Measurements from ENCODE around the gene TOLLIP.

Gene TOLLIP

GRCh38 chr11:1229471-1230120, 79.8 kb downstream of the TOLLIP start:
- DNase-seq (ENCODE audit: low read depth) = no peak
- no peak overlapping the region for H3K4me3 ChIP-seq (ENCODE audit: low read depth, low read length)
- no peak for TF ChIP-seq CTCF (IDR thresholded peaks at IDR 0.05; ENCODE audit: insufficient read depth, low read depth, low read length, missing control alignments)

DNA sequence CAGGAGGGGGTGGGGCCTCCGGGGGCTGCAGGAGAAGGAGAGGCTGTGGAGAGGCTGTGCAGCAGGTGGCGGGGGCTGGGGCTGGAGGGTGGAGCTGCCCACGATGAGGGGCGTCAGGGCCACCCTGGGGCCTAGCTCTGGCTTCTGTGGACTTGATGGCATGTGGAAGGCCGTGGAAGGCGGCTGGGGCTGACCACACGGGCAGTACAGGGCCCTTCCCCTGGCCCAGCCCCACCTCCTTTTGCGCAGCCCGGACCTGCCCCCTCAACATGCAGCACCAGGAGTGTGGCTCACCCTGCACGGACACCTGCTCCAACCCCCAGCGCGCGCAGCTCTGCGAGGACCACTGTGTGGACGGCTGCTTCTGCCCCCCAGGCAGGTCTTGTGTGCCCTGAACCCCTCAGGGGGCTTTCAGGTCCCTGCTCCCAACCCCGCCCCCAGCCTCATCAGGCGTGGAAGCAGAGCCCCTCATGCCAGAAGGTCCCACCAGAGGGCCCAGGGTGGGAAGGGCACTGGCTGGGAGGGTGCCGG, 80.4 kb downstream of the TOLLIP start:
- DNase-seq (ENCODE audit: low read depth) = no peak
- no peak overlapping the region for H3K4me3 ChIP-seq (ENCODE audit: low read depth, low read length)

DNA sequence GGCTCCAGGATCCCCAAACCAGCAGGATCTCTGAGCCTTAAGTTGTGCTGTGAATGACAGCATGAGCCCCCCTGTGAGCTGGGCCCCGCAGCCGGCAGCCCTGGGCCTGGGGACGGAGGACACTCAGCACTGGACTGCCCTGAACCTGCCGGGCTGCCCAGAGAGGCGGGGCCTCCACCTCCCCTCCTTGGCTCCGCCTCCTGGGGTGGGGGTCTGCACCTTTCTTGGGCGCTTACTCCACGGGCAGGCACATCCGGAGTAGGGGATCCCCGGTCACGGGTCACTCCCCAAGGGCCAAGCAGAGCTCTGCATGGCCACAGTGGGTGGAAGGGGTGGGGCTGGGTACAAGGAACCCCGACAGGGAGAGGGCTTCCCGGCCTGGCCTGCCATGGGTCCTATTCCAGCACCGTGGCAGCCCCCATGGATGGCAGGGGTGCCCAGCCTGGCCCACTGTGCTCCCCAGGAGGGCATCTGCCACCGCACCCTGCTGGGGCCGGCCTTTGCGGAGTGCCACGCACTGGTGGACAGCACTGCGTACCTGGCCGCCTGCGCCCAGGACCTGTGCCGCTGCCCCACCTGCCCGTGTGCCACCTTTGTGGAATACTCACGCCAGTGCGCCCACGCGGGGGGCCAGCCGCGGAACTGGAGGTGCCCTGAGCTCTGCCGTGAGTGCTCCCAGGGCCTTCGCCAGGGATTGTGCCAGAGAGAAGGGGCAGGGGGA, 81.2 kb downstream of the TOLLIP start:
- no peak for TF ChIP-seq CTCF (IDR thresholded peaks at IDR 0.05; ENCODE audit: insufficient read depth, low read depth, low read length, missing control alignments)
- DNase-seq (ENCODE audit: low read depth) = no peak
- no peak overlapping the region for H3K4me3 ChIP-seq (ENCODE audit: low read depth, low read length)

More for the DNA sequence above, 80.4 kb downstream of the TOLLIP start:
- TF ChIP-seq CTCF (IDR thresholded peaks at IDR 0.05; ENCODE audit: insufficient read depth, low read depth, low read length, missing control alignments) = no peak

DNA sequence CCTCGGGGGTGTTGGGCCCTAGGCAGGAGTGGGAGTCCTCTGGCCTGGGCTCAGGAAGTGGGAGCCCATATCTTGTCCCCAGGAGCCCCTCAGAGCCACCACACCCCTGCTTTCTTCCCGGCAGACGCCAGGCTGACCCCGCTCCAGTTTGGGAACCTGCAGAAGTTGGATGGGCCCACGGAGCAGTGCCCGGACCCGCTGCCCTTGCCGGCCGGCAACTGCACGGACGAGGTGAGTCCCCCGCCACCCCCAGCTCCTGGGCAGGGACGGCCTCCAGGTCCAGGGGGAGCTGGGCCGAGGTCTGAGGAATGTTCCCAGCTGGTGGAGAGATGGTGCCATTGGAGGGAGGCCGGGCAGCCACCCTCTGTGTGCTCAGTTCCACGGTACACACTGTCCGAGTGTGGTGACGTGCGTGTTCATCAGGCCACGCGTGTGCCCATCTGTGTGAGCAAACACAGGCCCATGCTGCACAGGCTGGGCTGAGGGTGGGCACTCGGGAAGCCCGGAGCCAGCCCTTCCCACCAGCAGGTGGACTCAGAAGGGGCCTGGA, 81.8 kb downstream of the TOLLIP start:
- no peak overlapping the region for H3K4me3 ChIP-seq (ENCODE audit: low read depth, low read length)
- no peak for DNase-seq (ENCODE audit: low read depth)
- TF ChIP-seq CTCF (IDR thresholded peaks at IDR 0.05; ENCODE audit: insufficient read depth, low read depth, low read length, missing control alignments) = no peak

- DNase-seq (ENCODE audit: low read depth) = no peak
- H3K4me3 ChIP-seq (ENCODE audit: low read depth, low read length) = no peak overlapping the region
- no peak for TF ChIP-seq CTCF (IDR thresholded peaks at IDR 0.05; ENCODE audit: insufficient read depth, low read depth, low read length, missing control alignments)
Observed at GRCh38 chr11:1226986-1227550, 82.4 kb downstream of the TOLLIP start.

- H3K4me3 ChIP-seq (ENCODE audit: low read depth, low read length) = no peak overlapping the region
- peak; percentile 14 for TF ChIP-seq CTCF (IDR thresholded peaks at IDR 0.05; ENCODE audit: insufficient read depth, low read depth, low read length, missing control alignments)
- DNase-seq (ENCODE audit: low read depth) = no peak
Observed at GRCh38 chr11:1226226-1226985, 83.0 kb downstream of the TOLLIP start.
